Globus pallidus (tissue), 1 donor: Measurements from ENCODE around the gene TMIGD1.

ENCODE experiments used
- DNase-seq: peaks from one replicate; pipeline ENCODE4 v3.0.0-alpha.2; 2015; ENCODE audit warnings: low spot score

The TMIGD1 gene

GRCh38 chr17:30290077-30290476, 43.8 kb downstream of the TMIGD1 start:
- no peak for DNase-seq

GRCh38 chr17:30279156-30279555, 54.7 kb downstream of the TMIGD1 start:
- no peak for DNase-seq

- peak; percentile 26 for DNase-seq
Observed at GRCh38 chr17:30278032-30278431, 55.8 kb downstream of the TMIGD1 start.

GRCh38 chr17:30275911-30276310, 57.9 kb downstream of the TMIGD1 start:
- no peak for DNase-seq

- DNase-seq = no peak
Observed at GRCh38 chr17:30274887-30275286, 59.0 kb downstream of the TMIGD1 start.

- DNase-seq = no peak
Observed at GRCh38 chr17:30273373-30273772, 60.5 kb downstream of the TMIGD1 start.

GRCh38 chr17:30271102-30271501, 62.8 kb downstream of the TMIGD1 start:
- DNase-seq = no peak

GRCh38 chr17:30267625-30268024, 66.2 kb downstream of the TMIGD1 start:
- DNase-seq = no peak
